ENCODE measurements around the gene COPS7A. TPM values are rescaled to one million over a fixed set of nuclear protein-coding genes. Genes with fewer than 3 reads are reported as not detected.
A peak's percentile ranks its signal among the peaks of the same experiment; 100 is the strongest.

The COPS7A gene
- total RNA-seq, 1 experiment from 2014 or later, result 34.2 TPM

DNA sequence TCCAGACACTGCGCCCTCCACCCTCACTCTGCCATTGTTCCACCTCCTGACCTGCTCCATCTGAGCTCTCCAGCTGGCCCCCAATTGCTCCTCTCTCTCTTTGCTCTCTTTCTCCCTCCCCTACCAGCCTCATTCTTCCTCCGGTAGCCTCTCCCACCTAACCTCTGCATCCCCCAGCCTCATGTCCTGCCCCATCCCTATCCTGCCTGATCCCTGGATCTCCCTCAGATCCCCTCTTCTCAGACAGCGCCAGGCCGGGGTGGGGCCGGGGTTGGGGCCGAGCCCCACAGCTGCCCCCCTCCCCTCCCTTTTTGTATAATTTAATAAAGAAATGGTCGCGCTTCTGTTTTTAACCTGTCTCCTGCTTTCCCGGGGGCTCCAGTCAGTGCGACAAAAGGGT lies 46.8 kb downstream of the COPS7A start:
- H3K79me1 ChIP-seq (ENCODE audit: insufficient read depth, low read depth, low read length, poor library complexity, severe bottlenecking), result no peaks in the 10 kb centered on the region
- no peak overlapping the region for H2BK20ac ChIP-seq (ENCODE audit: low read depth, low read length, poor library complexity, severe bottlenecking)
- no peak overlapping the region for H2BK12ac ChIP-seq (ENCODE audit: insufficient read length, low read depth, low read length)
- peaks cover 11% of the 10 kb centered on the region; the same call in 1 of the 2 replicates for H3K79me2 ChIP-seq (ENCODE audit: insufficient read depth, low read length)
- no peak overlapping the region for H3K14ac ChIP-seq (ENCODE audit: insufficient read depth, low read length)
- no peak overlapping the region for H4K5ac ChIP-seq (ENCODE audit: insufficient read length, low read depth, low read length)
- no peak overlapping the region for H3K56ac ChIP-seq (ENCODE audit: insufficient read length, low read depth, low read length)
- no peak overlapping the region for H3K18ac ChIP-seq (ENCODE audit: insufficient read length, low read depth, low read length)
- no peak overlapping the region for H3K4me2 ChIP-seq (ENCODE audit: insufficient read depth, insufficient read length, low read length)
- H2BK15ac ChIP-seq (ENCODE audit: low read depth, low read length), result no peak overlapping the region
- no peaks in the 10 kb centered on the region for H4K20me1 ChIP-seq (ENCODE audit: control insufficient read depth, insufficient read depth, insufficient read length)
- H3K4ac ChIP-seq (ENCODE audit: low read depth, low read length), result no peak overlapping the region
- H2AK5ac ChIP-seq (ENCODE audit: insufficient read length, low read length), result no peak overlapping the region
- peaks cover 25% of the 10 kb centered on the region for H3K23me2 ChIP-seq (ENCODE audit: insufficient read length, low read depth, low read length, poor library complexity, severe bottlenecking)
- no peak overlapping the region for H2BK120ac ChIP-seq (ENCODE audit: low read depth, low read length, poor library complexity, severe bottlenecking)
- no peak for DNase-seq
- no peak overlapping the region for H3T11ph ChIP-seq (ENCODE audit: low read length)
- peak overlapping the region in 2 of 3 experiments; percentile 67 to 87; a peak in 3 of 7 replicates for H3K27ac Mint-ChIP-seq
- peaks cover 7% of the 10 kb centered on the region; the same call in 1 of the 2 replicates for H3K4me1 ChIP-seq (ENCODE audit: insufficient read depth, low read length)
- H3K9ac ChIP-seq (ENCODE audit: extremely low read depth, insufficient read length, low read length), result no peak overlapping the region
- peaks cover 43 to 68% of the 10 kb centered on the region in 2 experiments for H3K4me1 Mint-ChIP-seq
- no CpG with 5 or more reads among the region's 10 CpGs for WGBS (ENCODE audit: extremely low coverage, insufficient read length, low lambda C conversion rate)
- H2AFZ ChIP-seq (ENCODE audit: low read length), result no peak overlapping the region
- H3K27ac ChIP-seq (ENCODE audit: insufficient read length, low read depth, low read length), result no peak overlapping the region
- peaks cover 3% of the 10 kb centered on the region; the same call in 1 of the 2 replicates for H3K27me3 ChIP-seq (ENCODE audit: insufficient read depth, low read length)
- no peaks in the 10 kb centered on the region for H3K9me3 ChIP-seq (ENCODE audit: control insufficient read depth, low read depth, low read length)
- H2BK5ac ChIP-seq (ENCODE audit: insufficient read length, low read length), result no peak overlapping the region
- H3K36me3 Mint-ChIP-seq (ENCODE audit: insufficient read depth in 1 of 3, low read depth in 3 of 3), result peaks cover 27 to 44% (median 39%) of the 10 kb centered on the region in 3 experiments; a peak in 6 of 7 replicates
- TF ChIP-seq, protein P1, sequence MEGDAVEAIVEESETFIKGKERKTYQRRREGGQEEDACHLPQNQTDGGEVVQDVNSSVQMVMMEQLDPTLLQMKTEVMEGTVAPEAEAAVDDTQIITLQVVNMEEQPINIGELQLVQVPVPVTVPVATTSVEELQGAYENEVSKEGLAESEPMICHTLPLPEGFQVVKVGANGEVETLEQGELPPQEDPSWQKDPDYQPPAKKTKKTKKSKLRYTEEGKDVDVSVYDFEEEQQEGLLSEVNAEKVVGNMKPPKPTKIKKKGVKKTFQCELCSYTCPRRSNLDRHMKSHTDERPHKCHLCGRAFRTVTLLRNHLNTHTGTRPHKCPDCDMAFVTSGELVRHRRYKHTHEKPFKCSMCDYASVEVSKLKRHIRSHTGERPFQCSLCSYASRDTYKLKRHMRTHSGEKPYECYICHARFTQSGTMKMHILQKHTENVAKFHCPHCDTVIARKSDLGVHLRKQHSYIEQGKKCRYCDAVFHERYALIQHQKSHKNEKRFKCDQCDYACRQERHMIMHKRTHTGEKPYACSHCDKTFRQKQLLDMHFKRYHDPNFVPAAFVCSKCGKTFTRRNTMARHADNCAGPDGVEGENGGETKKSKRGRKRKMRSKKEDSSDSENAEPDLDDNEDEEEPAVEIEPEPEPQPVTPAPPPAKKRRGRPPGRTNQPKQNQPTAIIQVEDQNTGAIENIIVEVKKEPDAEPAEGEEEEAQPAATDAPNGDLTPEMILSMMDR (conservative IDR thresholded peaks at IDR 0.05), result no peak
- no peak overlapping the region for H3K23ac ChIP-seq (ENCODE audit: insufficient read length, low read depth, low read length)
- H3K4me3 Mint-ChIP-seq, result peak overlapping the region in 1 of 2 experiments; percentile 64; a peak in 2 of 5 replicates
- peaks cover 0 to 3% of the 10 kb centered on the region in 2 experiments; a peak in 2 of 5 replicates for H3K9me3 Mint-ChIP-seq
- H3K27me3 Mint-ChIP-seq (ENCODE audit: low read depth), result peaks cover 27% of the 10 kb centered on the region
- no peak overlapping the region for H4K91ac ChIP-seq (ENCODE audit: insufficient read length, low read depth, low read length)
- no peak overlapping the region for H4K8ac ChIP-seq (replicated peaks; ENCODE audit: insufficient read length, low read depth, low read length)
